Panc1 (cell line): ENCODE measurements around the gene KIF2A.

ENCODE experiments used
- CTCF ChIP-seq: fragments of 450-650 bp; IDR thresholded peaks from 2 replicates; pipeline ENCODE4 v1.5.1; 2017; ENCODE audit warnings: mild to moderate bottlenecking
- POLR2AphosphoS5 ChIP-seq: IDR thresholded peaks from 2 replicates; pipeline ENCODE4 v1.6.1; 2012; ENCODE audit warnings: mild to moderate bottlenecking, low read depth, low read length, moderate library complexity
- TCF7L2 ChIP-seq: IDR thresholded peaks from 2 replicates; pipeline ENCODE4 v1.6.1; 2011; ENCODE audit warnings: mild to moderate bottlenecking, low read depth, low read length, inconsistent platforms

- no peak for TF ChIP-seq CTCF
- TF ChIP-seq POLR2AphosphoS5 = no peak
- TF ChIP-seq TCF7L2 = no peak
Observed at GRCh38 chr5:62330302-62330701, 24.3 kb downstream of the KIF2A start.
